Osteocyte (in vitro differentiated cells): ENCODE results near the gene ABCC1. TPM values are rescaled to one million over a fixed set of nuclear protein-coding genes. Genes with fewer than 3 reads are reported as not detected.

Experiments used
- DNase-seq: peaks from one replicate; pipeline ENCODE4 v3.0.0; 2021; ENCODE audit warnings: mixed read lengths; ENCODE audit not compliant: unreplicated experiment; ENCODE audit errors: extremely low spot score
- H3K27ac Mint-ChIP-seq: one replicate; pipeline ENCODE4 v1.8.0; 2021; ENCODE audit warnings: mild to moderate bottlenecking, mixed read lengths; ENCODE audit not compliant: unreplicated experiment
- H3K27me3 Mint-ChIP-seq: one replicate; pipeline ENCODE4 v1.8.0; 2021; ENCODE audit warnings: mixed read lengths; ENCODE audit not compliant: unreplicated experiment
- H3K36me3 Mint-ChIP-seq: one replicate; pipeline ENCODE4 v1.8.0; 2021; ENCODE audit warnings: mixed read lengths; ENCODE audit not compliant: unreplicated experiment
- H3K4me1 Mint-ChIP-seq: one replicate; pipeline ENCODE4 v1.8.0; 2021; ENCODE audit warnings: mixed read lengths; ENCODE audit not compliant: unreplicated experiment
- H3K4me3 Mint-ChIP-seq: one replicate; pipeline ENCODE4 v1.8.0; 2021; ENCODE audit warnings: mild to moderate bottlenecking, moderate library complexity, mixed read lengths; ENCODE audit not compliant: unreplicated experiment
- H3K9me3 Mint-ChIP-seq: one replicate; pipeline ENCODE4 v1.8.0; 2021; ENCODE audit warnings: mixed read lengths; ENCODE audit not compliant: unreplicated experiment
- total RNA-seq: library from RNA; stranded (reverse); gene quantifications from 2 replicates; pipeline ENCODE4 v1.2.1, GENCODE V29; 2021
- TF ChIP-seq, protein P1 (sequence below): fragments of 200-600 bp; sonication (generic); IDR thresholded peaks from 2 replicates; pipeline ENCODE4 v1.5.0; 2021; ENCODE audit warnings: antibody characterized with exemption, mild to moderate bottlenecking, moderate library complexity

Gene ABCC1
- total RNA-seq, 1 donor from 2014 or later, result 256 TPM

DNA sequence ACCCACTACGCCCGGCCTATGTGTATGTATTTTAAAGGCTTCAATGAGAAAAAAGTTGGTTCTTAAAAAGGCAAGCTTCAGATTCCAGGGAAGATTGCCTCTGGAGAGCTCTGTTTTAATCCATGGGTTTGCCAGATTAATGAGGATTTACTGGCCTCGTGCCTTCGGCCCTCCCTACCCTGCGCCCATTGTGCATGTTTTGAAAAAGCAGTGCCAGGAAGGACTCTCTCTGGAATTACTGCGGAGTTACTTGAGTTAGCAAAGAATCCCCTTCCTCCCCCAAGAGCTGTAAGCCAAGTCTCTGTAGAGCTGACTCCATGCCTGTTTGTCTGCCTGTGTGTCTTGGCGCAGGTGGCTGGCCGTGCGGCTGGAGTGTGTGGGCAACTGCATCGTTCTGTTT, 175.0 kb downstream of the ABCC1 start:
- no peak for DNase-seq
- H3K27me3 Mint-ChIP-seq, result no peaks in the 10 kb centered on the region
- peaks cover 3% of the 10 kb centered on the region for H3K9me3 Mint-ChIP-seq
- peaks cover 75% of the 10 kb centered on the region for H3K36me3 Mint-ChIP-seq
- no peak overlapping the region for H3K4me3 Mint-ChIP-seq
- TF ChIP-seq, protein P1, sequence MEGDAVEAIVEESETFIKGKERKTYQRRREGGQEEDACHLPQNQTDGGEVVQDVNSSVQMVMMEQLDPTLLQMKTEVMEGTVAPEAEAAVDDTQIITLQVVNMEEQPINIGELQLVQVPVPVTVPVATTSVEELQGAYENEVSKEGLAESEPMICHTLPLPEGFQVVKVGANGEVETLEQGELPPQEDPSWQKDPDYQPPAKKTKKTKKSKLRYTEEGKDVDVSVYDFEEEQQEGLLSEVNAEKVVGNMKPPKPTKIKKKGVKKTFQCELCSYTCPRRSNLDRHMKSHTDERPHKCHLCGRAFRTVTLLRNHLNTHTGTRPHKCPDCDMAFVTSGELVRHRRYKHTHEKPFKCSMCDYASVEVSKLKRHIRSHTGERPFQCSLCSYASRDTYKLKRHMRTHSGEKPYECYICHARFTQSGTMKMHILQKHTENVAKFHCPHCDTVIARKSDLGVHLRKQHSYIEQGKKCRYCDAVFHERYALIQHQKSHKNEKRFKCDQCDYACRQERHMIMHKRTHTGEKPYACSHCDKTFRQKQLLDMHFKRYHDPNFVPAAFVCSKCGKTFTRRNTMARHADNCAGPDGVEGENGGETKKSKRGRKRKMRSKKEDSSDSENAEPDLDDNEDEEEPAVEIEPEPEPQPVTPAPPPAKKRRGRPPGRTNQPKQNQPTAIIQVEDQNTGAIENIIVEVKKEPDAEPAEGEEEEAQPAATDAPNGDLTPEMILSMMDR, result no peak
- no peak overlapping the region for H3K27ac Mint-ChIP-seq
- H3K4me1 Mint-ChIP-seq, result no peaks in the 10 kb centered on the region

DNA sequence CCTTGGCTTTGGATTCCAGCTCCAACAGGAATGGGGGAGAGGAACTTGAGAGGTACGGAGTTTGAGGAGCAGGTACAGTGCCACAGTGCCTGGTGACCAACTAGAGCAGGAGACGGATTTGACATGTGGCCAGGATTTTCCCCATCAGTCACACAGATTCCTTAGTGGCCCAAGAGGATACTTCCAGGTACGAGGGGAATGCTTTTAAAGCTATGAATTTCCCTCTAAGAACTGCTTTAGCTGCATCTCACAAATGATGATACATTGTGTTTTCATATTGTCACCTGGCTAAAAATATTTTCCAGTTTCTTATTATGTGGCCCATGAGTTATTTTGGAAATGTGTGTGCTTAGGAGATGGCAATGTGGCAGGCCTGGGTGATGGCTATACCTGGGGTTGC, 175.6 kb downstream of the ABCC1 start:
- Mint-ChIP-seq H3K27ac (no peak overlapping the region), H3K9me3 (peaks cover 3% of the 10 kb centered on the region), H3K36me3 (peaks cover 72% of the 10 kb centered on the region), H3K27me3 (no peaks in the 10 kb centered on the region), H3K4me1 (no peaks in the 10 kb centered on the region), H3K4me3 (no peak overlapping the region)
- TF ChIP-seq, protein P1, result no peak
- no peak for DNase-seq

DNA sequence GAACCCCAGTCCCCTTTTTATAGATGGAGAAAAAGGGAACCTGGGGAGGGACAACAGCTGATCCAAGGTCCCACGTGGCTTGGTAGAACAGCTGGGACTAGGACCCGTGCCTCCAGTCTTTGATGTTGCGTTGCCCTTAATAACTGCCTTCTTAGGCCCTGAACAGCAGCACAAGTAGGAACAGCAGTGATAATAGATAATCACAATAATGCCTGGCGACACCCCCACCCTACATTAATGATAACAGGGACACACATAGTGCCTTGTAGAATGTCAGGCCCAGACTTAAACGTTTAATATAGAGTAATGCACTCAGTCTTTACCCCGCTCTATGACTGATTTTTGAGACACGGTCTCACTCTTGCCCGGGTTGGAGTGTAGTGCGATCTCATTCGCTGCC, 177.5 kb downstream of the ABCC1 start:
- no peak for DNase-seq
- Mint-ChIP-seq H3K4me3 (no peak overlapping the region), H3K27ac (peak overlapping the region; percentile 48), H3K4me1 (no peaks in the 10 kb centered on the region), H3K36me3 (peaks cover 64% of the 10 kb centered on the region), H3K9me3 (peaks cover 3% of the 10 kb centered on the region), H3K27me3 (no peaks in the 10 kb centered on the region)
- TF ChIP-seq, protein P1, result no peak

DNA sequence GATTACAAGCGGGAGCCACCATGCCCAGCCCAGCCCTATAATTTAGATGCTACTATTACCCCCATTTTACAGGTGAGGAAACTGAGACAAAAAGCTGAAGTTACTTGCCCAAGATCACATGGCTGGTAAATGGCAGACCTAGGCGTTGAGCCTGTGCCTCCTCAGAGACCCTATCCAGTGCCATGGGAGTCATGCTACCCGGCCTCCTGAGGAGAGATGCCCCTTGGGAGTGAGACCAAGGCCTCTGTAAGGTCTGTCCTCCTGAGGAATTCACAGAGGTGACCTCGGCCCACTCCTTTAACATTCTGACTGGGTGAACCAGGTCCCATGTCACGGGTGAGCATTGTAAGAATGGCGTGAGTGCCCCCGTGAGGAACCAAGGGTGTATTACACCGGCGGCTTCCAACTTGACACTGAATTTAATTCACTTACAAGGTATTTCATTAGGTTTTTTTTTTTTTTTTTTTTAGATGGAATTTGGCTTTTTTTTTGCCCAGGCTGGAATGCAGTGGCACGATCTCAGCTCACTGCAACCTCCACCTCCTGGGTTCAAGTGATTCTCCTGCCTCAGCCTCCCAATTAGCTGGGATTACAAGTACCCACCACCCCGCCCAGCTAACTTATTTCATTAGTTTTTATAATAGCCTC, 178.2 kb downstream of the ABCC1 start:
- Mint-ChIP-seq H3K27ac (peak overlapping the region; percentile 48), H3K9me3 (peaks cover 3% of the 10 kb centered on the region), H3K36me3 (peaks cover 64% of the 10 kb centered on the region), H3K27me3 (no peaks in the 10 kb centered on the region), H3K4me3 (no peak overlapping the region), H3K4me1 (no peaks in the 10 kb centered on the region)
- no peak for DNase-seq
- TF ChIP-seq, protein P1, result peak; percentile 80

DNA sequence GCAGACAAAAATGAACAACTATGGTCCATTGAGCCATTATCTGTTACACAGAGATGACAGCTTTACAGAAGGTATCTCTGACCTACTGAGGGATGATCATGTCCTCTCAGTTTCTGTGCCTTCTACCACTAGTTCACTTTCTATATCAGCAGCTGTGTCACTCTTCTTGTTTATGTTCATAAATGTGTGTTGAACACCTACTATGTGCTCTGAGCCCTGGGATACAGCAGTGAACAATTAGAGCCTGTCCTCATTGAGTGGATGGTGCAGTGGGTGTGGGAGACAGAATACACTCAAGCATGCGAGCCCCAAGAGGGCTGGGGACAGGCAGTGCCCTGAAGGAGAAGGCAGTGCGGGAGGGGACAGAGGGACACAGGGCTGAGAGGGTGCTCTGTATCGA, 181.8 kb downstream of the ABCC1 start:
- H3K9me3 Mint-ChIP-seq, result no peaks in the 10 kb centered on the region
- H3K27me3 Mint-ChIP-seq, result no peaks in the 10 kb centered on the region
- no peak overlapping the region for H3K27ac Mint-ChIP-seq
- DNase-seq, result no peak
- H3K4me1 Mint-ChIP-seq, result no peaks in the 10 kb centered on the region
- peaks cover 54% of the 10 kb centered on the region for H3K36me3 Mint-ChIP-seq
- no peak overlapping the region for H3K4me3 Mint-ChIP-seq
- TF ChIP-seq, protein P1, result no peak
